Measurements from ENCODE around the gene RXRA. TPM values are rescaled to one million over a fixed set of nuclear protein-coding genes. Genes with fewer than 3 reads are reported as not detected.
"Not testable (repeated sequence)": the region's sequence is repeated elsewhere in the genome, so short reads cannot be mapped to it uniquely, and the experiment has no call there.

Gene RXRA
- total RNA-seq, 1 experiment from 2014 or later, result 22.6 TPM

GRCh38 chr9:134307674-134308638 is 18.3 kb upstream of the RXRA start:
- DNase-seq (ENCODE audit: low read depth), result no peak

GRCh38 chr9:134308639-134309220 is 17.5 kb upstream of the RXRA start:
- DNase-seq (ENCODE audit: low read depth), result not testable (repeated sequence)

DNA sequence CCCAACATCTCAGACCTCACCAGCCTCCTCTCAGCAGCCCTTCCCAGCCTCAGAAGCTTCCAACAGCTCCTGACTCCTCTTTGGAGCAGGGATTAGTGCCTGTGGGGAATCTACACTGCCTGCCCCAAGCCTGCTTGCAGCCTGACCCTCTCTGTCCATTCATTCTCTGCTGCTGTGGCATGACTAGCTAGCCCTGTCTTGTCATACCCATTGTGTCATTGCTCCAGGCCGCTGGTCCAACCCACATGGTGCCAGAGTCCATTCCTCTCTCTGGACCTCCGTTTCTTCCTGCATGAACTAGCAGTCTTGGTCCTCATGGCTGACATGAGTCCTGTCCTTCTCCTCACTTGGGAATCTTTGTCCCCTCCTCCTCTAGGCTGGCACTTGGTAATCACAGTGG is 12.8 kb upstream of the RXRA start:
- DNase-seq (ENCODE audit: low read depth), result no peak

GRCh38 chr9:134314039-134314949 is 12.0 kb upstream of the RXRA start:
- DNase-seq (ENCODE audit: low read depth), result no peak

GRCh38 chr9:134314950-134315715 is 11.1 kb upstream of the RXRA start:
- no peak for DNase-seq (ENCODE audit: low read depth)

- no peak for DNase-seq (ENCODE audit: low read depth)
Observed at GRCh38 chr9:134315716-134316448, 10.4 kb upstream of the RXRA start.

GRCh38 chr9:134316449-134317160 is 9.7 kb upstream of the RXRA start:
- DNase-seq (ENCODE audit: low read depth), result peak; percentile 72

GRCh38 chr9:134317400-134317789 is 8.9 kb upstream of the RXRA start:
- DNase-seq (ENCODE audit: low read depth), result no peak

GRCh38 chr9:134317790-134318414 is 8.4 kb upstream of the RXRA start:
- no peak for DNase-seq (ENCODE audit: low read depth)

DNA sequence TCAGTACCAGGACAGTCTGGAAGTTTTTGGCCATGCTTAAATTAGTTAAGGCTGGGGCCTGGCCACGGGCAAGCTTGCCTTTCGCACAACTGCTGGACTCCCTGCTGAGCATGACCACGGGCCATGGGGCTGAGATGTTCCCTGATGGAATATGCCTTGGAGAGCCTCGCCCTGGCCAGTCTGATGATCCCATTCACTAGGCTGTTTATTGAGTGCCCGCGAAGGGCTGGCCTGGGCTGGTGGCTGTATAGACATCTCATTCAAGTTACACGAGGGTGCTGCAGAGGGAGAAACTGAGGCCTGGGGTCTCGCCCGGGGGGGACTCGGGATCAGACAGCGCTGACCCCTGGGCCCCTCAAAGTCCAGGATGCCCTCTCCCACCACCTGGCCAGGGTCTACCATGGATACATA is 7.8 kb upstream of the RXRA start:
- DNase-seq (ENCODE audit: low read depth), result no peak

GRCh38 chr9:134318941-134319305 is 7.3 kb upstream of the RXRA start:
- DNase-seq (ENCODE audit: low read depth), result no peak

DNA sequence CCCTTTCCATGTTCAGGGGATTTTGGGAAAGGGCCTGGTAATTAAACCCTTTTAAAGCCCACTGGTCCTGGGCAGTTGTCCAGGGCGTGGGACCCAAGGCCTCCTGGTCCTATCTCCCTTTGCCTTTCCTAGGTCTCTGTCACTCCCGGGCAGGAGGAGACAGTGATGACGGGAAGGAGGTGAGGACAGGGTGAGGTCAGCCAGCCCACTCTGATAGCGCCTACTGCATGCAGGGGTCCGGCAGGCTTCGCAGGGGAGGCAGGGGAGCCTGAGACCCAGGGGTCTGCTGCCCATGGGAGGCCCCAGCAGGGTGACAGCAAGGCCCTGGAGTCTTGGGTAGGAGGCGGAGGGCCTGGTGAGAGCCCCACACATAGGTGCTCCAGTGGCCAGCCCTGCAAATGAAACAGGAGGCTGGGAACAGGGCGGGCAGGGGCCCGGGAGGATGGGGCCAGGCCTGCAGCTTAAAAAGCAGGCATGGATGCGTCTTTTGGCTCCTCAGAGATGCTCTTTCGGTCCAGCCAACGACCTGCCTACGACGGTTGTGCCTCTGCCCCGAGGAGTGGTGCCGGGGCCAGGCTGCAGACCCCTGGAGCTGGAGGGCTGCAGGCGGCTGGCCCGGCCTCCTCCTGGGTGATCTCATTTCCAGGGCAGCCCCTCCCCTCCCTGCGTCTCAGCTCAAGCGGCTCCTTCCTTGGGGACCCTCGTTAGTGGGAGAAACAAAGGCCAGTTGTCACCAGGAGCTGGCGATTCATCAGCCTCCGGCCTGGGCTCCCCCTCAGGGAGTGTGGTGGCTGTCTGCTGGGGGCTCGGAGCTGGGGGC is 6.7 kb upstream of the RXRA start:
- DNase-seq (ENCODE audit: low read depth), result no peak

GRCh38 chr9:134320126-134320867 is 6.0 kb upstream of the RXRA start:
- DNase-seq (ENCODE audit: low read depth), result no peak

- DNase-seq (ENCODE audit: low read depth), result no peak
Observed at GRCh38 chr9:134320868-134321471, 5.3 kb upstream of the RXRA start.

- no peak for DNase-seq (ENCODE audit: low read depth)
Observed at GRCh38 chr9:134321531-134321930, 4.7 kb upstream of the RXRA start.

- DNase-seq (ENCODE audit: low read depth), result no peak
Observed at GRCh38 chr9:134321946-134322741, 4.1 kb upstream of the RXRA start.

GRCh38 chr9:134322781-134323241 is 3.4 kb upstream of the RXRA start:
- DNase-seq (ENCODE audit: low read depth), result no peak

Data from M059J (cell line).